Measurements from ENCODE around the gene ZNF532. TPM values are rescaled to one million over a fixed set of nuclear protein-coding genes. Genes with fewer than 3 reads are reported as not detected.

The ZNF532 gene
- total and polyA plus RNA-seq, 11 donors: 16.0 to 84.4 (median 69.9) TPM

GRCh38 chr18:58884680-58885079 is 20.0 kb downstream of the ZNF532 start:
- 94 to 97% (median 96%) methylated on average over 5 of the region's 5 CpGs for WGBS, 4 donors
- ATAC-seq (no peak), DNase-seq (no peak)
- Histone ChIP-seq H3K4me3 (no peak overlapping the region), H3K27me3 (no peaks in the 10 kb centered on the region), H3K36me3 (peaks cover 0 to 59% (median 18%) of the 10 kb centered on the region in 9 donors), H3K9me3 (no peaks in the 10 kb centered on the region), H3K27ac (no peak overlapping the region), H3K4me1 (peaks cover 0 to 68% (median 27%) of the 10 kb centered on the region in 12 donors)
- TF ChIP-seq POLR2A (IDR thresholded peaks at IDR 0.05): no peak
- TF ChIP-seq CTCF (IDR thresholded peaks at IDR 0.05): no peak
- intact Hi-C loops (cut with DNase I): no loop called here

GRCh38 chr18:58886431-58886830 is 21.8 kb downstream of the ZNF532 start:
- H3K27ac ChIP-seq: peak overlapping the region in 11 of 12 donors; percentile 52 to 90 (median 70)
- WGBS, 4 donors: 61 to 75% (median 62%) methylated on average over 3 of the region's 3 CpGs
- intact Hi-C loops (cut with DNase I): no loop called here
- H3K27me3 ChIP-seq: no peaks in the 10 kb centered on the region
- H3K4me3 ChIP-seq: no peak overlapping the region
- peaks cover 0 to 59% (median 28%) of the 10 kb centered on the region in 12 donors for H3K4me1 ChIP-seq
- ATAC-seq (no peak), DNase-seq (no peak)
- H3K36me3 ChIP-seq: peaks cover 0 to 60% (median 16%) of the 10 kb centered on the region in 9 donors
- TF ChIP-seq POLR2A (IDR thresholded peaks at IDR 0.05): no peak
- TF ChIP-seq CTCF (IDR thresholded peaks at IDR 0.05): no peak
- no peaks in the 10 kb centered on the region for H3K9me3 ChIP-seq

- no peaks in the 10 kb centered on the region for H3K9me3 ChIP-seq
- ATAC-seq (peak; percentile 18 to 41 (median 24)), DNase-seq (no peak)
- H3K4me3 ChIP-seq: peak overlapping the region in 6 of 12 donors; percentile 6 to 33 (median 22)
- TF ChIP-seq POLR2A (IDR thresholded peaks at IDR 0.05) (no peak), CTCF (IDR thresholded peaks at IDR 0.05) (no peak)
- peaks cover 0 to 56% (median 16%) of the 10 kb centered on the region in 9 donors for H3K36me3 ChIP-seq
- peak overlapping the region; percentile 52 to 90 (median 69) for H3K27ac ChIP-seq
- H3K4me1 ChIP-seq: peaks cover 0 to 59% (median 29%) of the 10 kb centered on the region in 12 donors
- intact Hi-C loops (cut with DNase I): no loop called here
- 47 to 72% (median 59%) methylated on average over 8 of the region's 8 CpGs for WGBS, 4 donors
- H3K27me3 ChIP-seq: no peaks in the 10 kb centered on the region
Measured at GRCh38 chr18:58886864-58887612, 22.4 kb downstream of the ZNF532 start.

GRCh38 chr18:58887613-58887963 is 22.9 kb downstream of the ZNF532 start:
- Histone ChIP-seq H3K9me3 (no peaks in the 10 kb centered on the region), H3K4me3 (peak overlapping the region in 6 of 12 donors; percentile 6 to 33 (median 22)), H3K27ac (peak overlapping the region; percentile 52 to 90 (median 69)), H3K36me3 (peaks cover 0 to 53% (median 16%) of the 10 kb centered on the region in 9 donors), H3K4me1 (peaks cover 0 to 60% (median 31%) of the 10 kb centered on the region in 12 donors), H3K27me3 (no peaks in the 10 kb centered on the region)
- WGBS, 4 donors: 22 to 52% (median 37%) methylated on average over 10 of the region's 10 CpGs
- peak; percentile 64 to 92 (median 88) for ATAC-seq
- DNase-seq: peak; percentile 67 to 87 (median 79)
- intact Hi-C loops (cut with DNase I): no loop called here
- TF ChIP-seq POLR2A (IDR thresholded peaks at IDR 0.05) (peak in 1 of 2 donors; percentile 28), CTCF (IDR thresholded peaks at IDR 0.05) (no peak)

Measured in heart left ventricle (tissue), 16 donors.